Measurements from ENCODE around the gene RGMA.

RGMA gene

DNA sequence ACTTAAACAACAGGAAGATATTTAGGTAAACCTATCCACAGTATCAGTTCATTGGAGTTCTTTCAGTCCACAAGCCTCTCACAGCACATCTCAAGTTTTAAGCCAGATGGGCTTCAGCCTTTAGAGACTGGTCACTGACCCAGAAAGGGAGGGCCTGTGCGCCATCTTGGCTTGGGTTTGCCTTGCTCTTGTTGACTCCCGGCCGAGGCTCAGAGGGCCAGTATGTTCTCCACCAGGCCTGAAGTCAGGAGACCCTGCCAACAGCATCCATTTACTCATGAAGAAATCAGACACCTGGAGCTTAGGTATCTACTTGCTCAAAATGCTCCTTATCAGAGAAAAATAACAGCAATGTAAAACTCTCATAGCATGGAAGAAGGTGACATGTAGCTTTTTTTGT lies 6.2 kb downstream of the RGMA start:
- no peak for DNase-seq (ENCODE audit: low read depth)
- H3K4me3 ChIP-seq (ENCODE audit: low read length): no peak overlapping the region
- TF ChIP-seq, protein P1, sequence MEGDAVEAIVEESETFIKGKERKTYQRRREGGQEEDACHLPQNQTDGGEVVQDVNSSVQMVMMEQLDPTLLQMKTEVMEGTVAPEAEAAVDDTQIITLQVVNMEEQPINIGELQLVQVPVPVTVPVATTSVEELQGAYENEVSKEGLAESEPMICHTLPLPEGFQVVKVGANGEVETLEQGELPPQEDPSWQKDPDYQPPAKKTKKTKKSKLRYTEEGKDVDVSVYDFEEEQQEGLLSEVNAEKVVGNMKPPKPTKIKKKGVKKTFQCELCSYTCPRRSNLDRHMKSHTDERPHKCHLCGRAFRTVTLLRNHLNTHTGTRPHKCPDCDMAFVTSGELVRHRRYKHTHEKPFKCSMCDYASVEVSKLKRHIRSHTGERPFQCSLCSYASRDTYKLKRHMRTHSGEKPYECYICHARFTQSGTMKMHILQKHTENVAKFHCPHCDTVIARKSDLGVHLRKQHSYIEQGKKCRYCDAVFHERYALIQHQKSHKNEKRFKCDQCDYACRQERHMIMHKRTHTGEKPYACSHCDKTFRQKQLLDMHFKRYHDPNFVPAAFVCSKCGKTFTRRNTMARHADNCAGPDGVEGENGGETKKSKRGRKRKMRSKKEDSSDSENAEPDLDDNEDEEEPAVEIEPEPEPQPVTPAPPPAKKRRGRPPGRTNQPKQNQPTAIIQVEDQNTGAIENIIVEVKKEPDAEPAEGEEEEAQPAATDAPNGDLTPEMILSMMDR (conservative IDR thresholded peaks at IDR 0.05; ENCODE audit: low read length): no peak

DNA sequence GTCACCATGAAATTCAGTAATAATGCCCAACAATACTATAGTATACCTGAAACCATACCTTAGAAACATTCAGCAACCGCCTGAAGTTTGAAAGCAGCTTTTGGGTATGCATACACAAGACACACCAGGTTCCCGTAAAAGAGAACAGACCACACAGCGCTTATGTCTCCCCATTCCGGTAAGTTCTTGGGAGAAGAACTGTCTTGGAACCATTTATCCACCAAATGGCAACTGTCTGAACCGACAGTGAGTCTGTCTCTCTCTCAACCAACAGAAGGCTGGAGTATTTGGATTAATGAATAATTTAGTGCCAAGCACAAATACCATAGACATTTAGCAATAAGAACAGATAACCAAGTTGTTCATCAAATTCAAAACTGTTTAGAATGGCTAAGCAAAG lies 7.6 kb downstream of the RGMA start:
- no peak for DNase-seq (ENCODE audit: low read depth)
- TF ChIP-seq, protein P1 (conservative IDR thresholded peaks at IDR 0.05; ENCODE audit: low read length): no peak
- no peak overlapping the region for H3K4me3 ChIP-seq (ENCODE audit: low read length)

DNA sequence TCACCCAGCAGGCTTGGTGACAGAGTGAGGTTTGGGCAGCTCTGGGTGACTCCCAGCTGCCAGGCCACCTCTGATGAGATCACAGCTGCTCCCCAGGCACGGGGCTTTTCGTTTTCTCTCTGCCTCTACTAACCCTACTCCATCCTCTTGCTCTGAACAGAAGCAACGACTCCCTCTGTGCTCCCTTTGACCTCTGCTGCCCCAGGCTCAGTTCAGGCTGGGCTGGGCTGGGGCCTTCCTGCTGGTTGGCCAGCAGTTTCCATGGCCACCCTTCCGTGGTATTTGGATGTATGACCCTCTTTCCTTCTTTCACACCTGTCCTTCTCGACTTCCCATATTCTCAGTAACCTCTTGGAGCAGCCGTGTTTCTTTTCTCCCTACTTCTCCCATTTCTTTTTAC lies 8.6 kb downstream of the RGMA start:
- no peak overlapping the region for H3K4me3 ChIP-seq (ENCODE audit: low read length)
- DNase-seq (ENCODE audit: low read depth): no peak
- TF ChIP-seq, protein P1 (conservative IDR thresholded peaks at IDR 0.05; ENCODE audit: low read length): no peak

DNA sequence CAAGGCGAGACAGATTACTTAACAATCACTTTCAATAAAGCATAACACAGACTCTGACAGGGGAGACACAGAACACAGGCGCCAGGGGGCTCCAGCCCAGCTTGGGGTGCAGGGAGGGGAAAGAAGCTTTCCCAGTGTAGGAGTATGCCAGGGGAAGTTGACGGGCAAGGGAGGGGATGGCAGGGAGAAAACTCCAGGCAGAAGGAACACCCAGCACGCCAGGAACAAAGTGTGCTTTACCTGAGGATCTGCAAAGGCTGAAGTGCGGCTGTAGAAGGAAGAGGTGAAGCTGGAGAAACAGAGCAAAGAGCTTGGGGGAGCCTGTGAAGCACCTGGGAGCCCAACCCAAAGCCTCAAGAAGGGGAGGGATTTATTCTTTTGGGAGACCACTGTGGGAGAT lies 12.1 kb downstream of the RGMA start:
- no peak overlapping the region for H3K4me3 ChIP-seq (ENCODE audit: low read length)
- TF ChIP-seq, protein P1 (conservative IDR thresholded peaks at IDR 0.05; ENCODE audit: low read length): no peak
- no peak for DNase-seq (ENCODE audit: low read depth)

DNA sequence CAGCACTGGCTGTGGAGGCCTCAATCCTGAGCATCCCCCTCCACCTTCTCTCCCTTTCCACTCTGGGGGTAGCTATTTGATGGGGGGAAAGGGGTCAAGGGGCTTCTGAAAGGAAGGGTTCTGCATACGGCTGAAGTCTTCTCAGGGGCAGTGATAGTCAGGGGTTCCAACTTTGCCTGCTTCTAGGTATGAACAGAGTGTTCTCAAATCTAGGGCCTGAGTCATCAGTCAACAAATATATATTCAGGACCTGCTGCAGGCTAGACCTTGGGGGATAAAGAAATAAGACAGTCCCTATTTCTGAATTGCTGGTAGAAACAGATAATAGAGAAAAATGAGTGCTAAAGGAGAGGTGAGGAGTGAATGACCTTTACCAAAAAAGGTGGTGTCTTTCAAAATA lies 12.8 kb downstream of the RGMA start:
- TF ChIP-seq, protein P1 (conservative IDR thresholded peaks at IDR 0.05; ENCODE audit: low read length): no peak
- DNase-seq (ENCODE audit: low read depth): no peak
- no peak overlapping the region for H3K4me3 ChIP-seq (ENCODE audit: low read length)

DNA sequence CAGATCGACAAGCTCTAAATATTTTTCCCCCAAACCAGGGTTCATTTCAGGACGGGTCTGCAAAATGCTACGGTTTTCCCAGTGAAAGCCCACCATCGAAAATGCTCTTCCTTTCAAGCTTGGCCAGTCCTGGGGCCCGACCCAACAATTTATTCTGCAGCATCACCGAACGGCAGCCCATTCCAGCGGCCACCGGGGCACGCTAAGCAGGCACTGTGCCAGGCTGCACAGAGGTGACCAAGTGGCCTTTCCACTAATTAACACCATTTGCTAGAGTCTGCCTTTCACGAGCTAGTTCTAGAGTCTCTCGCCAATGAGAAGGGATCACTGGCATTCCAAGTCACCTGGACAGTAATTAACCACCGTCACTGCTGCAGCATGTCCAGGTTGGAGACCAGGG lies 14.4 kb downstream of the RGMA start:
- TF ChIP-seq, protein P1 (conservative IDR thresholded peaks at IDR 0.05; ENCODE audit: low read length): no peak
- no peak for DNase-seq (ENCODE audit: low read depth)
- H3K4me3 ChIP-seq (ENCODE audit: low read length): no peak overlapping the region

DNA sequence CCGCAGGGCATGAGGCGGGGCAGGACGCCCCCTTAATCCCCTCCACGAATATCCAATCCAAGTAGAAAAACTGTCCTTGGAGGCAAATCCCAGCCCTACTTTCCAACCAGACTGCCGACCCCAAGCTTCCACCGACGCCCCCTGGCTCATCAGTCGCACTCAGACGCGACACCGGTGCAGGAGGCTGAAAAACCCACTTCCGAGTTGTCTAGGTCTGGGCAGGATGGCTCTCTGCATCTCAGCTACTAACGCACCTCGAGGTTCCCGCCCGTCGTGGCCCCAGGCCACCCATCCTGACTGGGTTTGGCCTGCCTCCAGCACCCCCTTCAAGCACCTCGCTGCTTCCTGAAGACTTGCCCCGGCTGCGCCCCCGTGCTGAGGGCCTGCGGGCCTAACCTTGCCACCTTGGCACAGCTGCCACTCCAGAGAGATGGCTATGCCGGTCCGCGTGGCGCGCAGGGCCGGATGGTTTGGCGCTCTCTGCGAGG lies 15.5 kb downstream of the RGMA start:
- DNase-seq (ENCODE audit: low read depth): no peak
- TF ChIP-seq, protein P1 (conservative IDR thresholded peaks at IDR 0.05; ENCODE audit: low read length): no peak
- H3K4me3 ChIP-seq (ENCODE audit: low read length): peak overlapping the region; percentile 26; the same call in 1 of the 2 replicates

Measured in AG10803 (cell line).